Measurements from ENCODE around the gene PKDREJ.

DNA sequence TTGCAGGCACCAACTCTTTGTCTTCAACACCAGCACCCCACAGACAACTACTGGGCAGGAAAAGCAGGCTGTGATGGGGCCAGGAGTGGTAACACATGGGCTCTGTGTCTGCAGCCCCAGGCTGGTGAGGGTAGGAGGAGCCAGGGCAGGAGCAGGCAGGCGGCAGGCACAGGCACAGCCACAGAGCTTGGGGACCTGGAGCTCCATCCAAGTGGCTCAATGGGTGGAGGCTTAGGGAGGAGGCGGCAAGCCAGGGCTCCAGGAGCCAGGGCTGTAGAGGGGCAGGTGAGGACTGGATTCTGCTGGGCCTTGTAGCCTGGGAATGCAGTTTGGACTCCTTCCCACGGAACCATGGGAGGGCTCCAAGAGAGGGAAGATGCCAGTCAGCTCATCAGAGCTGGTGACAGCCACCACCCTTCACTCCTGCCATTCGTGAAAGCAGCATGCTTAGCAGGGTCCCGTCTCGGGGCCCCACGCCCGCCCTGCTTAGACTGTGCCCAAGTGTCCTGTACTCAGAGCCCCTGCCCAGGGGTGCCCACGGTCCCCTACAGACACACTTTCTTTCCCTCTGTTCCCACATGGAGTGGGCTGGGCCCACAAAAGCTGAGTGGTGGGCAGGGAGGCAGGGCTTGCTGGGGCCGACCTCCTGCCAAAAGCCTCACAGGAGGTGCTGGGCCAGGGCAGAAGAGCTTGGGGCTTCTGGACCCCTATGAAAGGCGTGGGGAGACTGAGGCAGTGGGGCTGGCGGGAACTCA, 17.1 kb upstream of the PKDREJ start:
- TF ChIP-seq POLR2A (IDR thresholded peaks at IDR 0.05) (no peak), EP300 (IDR thresholded peaks at IDR 0.05) (no peak)

Data from suprapubic skin (tissue), 2 donors.